ENCODE results near the gene RPS6KA5.
"Not testable (repeated sequence)": the region's sequence is repeated elsewhere in the genome, so short reads cannot be mapped to it uniquely, and the experiment has no call there.

Gene RPS6KA5

DNA sequence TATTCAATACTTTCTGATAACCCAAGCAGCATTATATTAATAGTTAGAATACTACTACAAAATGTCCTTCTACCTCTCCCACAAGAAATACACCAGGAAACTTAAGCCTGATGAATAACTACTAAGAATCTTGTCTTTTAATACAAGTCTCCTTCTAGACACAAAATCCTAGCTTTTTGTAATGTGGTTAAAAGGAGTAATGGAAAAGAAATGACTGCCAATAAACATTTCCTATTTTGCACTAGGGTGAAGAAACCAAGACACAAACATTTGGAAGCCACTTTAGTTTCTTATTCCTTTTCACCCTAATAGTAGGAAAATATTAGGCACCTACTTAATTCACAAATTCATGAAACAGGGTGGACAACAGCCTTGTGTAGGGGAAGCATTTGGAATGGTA lies 192.9 kb downstream of the RPS6KA5 start:
- no peak for DNase-seq (ENCODE audit: low spot score)

DNA sequence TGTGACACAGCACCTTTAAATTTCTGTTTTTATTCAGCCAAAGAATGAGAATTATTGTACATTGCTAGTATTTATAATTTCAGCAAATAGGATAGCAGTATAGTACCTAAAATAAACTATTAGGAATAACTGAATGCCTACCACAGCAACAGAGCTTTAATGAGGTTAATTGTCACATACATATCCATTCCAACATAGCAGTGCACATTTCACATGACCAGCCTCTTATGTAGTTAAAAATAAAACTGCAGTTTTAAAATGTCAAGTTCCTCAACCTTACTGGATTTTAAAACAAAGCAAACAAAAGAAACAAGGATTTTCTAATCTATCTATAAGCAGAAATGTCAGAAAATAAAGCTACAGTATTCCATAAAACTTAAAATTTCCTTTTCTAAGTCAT lies 193.6 kb downstream of the RPS6KA5 start:
- DNase-seq (ENCODE audit: low spot score) = no peak

DNA sequence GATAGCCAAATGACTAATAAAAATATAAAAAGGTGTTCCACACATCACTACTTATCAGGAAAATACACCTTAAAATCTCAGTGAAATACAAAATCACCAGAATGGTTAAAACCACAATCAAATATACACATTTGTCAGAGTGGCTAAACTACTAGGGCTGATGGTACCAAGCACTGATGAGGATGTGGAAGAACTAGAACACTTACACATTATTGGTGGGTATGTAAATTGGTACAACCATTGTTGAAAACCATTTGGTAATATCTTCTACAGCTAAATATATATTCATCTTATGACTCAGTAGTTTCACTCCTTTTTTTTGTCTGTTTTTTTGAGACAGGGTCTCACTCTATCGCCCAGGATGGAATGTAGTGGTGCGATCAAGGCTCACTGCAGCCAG lies 195.7 kb downstream of the RPS6KA5 start:
- DNase-seq (ENCODE audit: low spot score) = no peak

DNA sequence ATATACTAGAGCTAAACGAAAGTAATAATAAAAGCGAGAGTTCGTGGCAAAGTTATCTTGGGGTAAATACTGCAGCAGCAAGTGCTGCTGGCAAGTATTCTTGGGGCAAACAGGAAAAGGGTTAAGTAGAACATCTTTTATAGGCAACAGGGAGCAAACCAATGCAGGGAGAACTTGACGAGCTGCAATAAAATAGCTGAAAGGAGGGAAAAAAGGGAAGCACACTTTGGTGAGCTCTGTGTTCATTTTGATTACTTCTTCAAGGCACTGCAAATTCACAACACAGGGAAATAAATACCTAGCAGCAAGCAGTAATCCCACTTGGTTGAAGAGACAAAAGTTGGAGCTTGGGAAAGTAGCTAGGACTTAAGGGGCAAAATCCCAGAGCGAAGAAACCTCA lies 201.9 kb downstream of the RPS6KA5 start:
- no peak for DNase-seq (ENCODE audit: low spot score)

DNA sequence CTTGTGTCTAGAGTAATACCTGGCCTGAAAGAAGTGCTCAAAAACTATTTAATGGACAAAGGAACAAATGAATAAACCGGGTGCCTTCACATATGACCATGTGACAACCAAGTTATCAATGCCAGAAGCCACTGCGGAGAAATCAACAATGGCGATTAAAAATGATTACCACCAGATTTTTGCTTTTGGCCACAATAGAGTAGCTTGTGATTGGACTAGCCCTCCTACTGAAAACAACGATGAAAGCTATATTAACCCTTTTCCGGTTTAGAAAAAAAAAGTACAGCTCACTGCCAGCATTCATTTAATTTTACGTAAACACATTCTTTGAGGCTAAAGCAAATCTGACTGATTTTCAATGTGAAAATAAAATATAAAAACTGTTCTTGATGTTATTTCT lies 202.6 kb downstream of the RPS6KA5 start:
- no peak for DNase-seq (ENCODE audit: low spot score)

DNA sequence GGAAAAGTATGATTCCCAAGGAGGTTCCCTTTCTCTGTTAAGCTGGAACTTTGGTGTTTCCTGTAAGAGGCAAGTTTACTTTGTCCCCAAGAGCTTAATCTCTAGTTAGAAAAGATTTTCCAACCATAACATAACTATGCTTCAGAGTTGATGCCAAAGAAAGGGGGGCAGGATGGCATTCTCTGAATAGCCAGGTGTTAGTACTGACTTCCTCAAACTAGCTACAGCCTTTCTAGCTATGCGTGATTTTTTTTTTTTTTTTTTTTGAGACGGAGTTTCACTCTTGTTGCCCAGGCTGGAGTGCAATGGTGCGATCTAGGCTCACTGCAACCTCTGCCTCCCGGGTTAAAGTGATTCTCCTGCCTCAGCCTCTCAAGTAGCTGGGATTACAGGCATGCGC lies 204.3 kb downstream of the RPS6KA5 start:
- not testable (repeated sequence) for DNase-seq (ENCODE audit: low spot score)

DNA sequence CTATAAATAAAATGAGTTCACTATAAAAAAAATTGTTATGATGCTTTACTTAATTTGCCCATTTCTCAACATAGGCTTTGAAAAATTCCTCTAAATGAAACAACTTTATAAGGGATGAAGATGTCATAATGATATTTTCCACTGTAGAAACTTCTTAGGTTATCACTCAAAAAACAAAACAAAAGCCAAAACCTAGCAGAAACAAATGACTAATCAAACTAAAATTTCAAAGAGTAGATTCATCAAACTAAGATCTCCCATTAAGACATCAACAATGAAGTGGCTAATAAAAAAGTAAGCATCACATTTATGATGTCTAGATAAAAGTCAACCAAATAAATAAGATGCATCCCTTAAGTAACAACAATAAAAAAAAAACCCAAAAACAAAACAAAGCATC lies 207.3 kb downstream of the RPS6KA5 start:
- DNase-seq (ENCODE audit: low spot score) = no peak

DNA sequence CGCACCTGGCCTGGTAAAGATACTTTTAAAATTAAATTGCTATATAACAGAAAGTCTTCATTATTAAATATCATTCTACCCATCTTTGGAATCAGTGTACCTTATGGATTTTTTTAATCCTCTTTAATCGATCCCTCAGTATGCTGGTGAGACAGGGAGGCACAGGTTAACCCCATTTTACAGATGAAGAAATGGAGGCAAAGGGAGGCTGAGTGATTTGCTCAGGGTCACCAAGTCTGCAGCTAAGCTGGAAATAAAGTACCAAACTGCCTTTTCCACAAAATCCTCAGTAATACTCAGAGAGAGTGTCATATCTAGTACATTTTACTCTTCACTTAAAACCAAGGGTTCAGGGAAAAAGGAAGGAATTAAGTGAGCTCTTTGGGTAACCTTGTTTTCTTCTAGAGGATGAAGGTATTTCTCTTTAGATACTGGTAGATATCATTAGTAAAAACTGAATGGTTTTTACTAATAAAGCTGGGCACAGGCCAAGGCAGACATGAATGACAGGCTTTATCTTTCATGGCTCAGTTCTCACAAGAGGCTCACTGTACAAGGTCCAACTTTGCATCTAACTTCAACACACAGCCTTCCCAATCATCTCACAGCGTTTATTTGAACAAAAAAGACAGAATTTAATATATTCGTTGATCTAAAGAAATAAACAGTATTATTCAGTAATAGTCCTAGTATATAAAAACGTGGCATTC lies 209.0 kb downstream of the RPS6KA5 start:
- DNase-seq (ENCODE audit: low spot score) = no peak

DNA sequence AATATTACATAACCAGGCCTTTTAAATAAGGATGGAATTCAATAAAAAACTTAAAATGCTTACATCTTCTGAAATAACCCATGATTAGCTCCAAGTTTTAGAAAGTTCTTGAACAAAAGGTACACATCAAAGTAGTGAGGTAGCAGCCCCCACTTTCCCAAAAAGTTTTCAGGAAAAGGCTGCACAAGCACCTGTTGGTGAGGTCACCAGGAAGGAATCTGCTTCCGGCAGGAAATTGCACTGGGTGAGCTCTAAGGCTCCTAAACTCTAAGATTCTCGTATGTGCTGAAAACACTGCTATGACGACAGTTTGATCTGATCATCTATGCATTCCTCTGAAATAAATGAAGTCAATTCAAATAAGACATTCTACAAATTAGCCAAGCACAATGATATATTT lies 210.0 kb downstream of the RPS6KA5 start:
- DNase-seq (ENCODE audit: low spot score) = peak; percentile 89

DNA sequence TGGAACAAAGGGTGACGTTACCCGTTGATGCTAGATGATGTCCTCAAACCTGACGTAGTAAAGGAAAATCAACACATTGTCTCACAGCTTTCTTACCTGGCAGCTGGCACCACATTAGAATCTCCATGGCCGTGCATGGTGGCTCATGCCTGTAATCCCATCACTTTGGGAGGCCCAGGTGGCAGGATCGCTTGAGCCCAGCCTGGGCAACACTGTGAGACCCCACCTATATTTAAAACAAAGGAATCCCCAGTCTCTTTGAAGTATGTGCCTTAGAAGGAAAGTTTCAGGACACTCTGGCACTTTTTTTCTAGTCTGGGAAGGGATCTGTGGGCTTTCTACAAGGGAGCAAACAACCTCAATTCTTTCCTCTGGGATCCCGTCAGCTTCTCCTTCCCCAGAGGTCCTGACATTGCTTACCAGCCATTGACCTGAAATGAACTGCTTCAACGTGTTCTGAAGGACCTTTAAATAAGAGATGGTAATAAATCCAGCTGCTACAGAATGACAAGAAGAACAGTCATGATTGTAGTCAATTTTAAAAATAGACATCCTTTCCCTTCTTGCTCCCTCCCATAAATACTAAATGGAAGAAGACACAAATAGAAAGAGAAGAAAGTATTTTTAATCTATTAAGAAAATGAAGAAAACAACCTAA lies 210.5 kb downstream of the RPS6KA5 start:
- peak; percentile 30 for DNase-seq (ENCODE audit: low spot score)

DNA sequence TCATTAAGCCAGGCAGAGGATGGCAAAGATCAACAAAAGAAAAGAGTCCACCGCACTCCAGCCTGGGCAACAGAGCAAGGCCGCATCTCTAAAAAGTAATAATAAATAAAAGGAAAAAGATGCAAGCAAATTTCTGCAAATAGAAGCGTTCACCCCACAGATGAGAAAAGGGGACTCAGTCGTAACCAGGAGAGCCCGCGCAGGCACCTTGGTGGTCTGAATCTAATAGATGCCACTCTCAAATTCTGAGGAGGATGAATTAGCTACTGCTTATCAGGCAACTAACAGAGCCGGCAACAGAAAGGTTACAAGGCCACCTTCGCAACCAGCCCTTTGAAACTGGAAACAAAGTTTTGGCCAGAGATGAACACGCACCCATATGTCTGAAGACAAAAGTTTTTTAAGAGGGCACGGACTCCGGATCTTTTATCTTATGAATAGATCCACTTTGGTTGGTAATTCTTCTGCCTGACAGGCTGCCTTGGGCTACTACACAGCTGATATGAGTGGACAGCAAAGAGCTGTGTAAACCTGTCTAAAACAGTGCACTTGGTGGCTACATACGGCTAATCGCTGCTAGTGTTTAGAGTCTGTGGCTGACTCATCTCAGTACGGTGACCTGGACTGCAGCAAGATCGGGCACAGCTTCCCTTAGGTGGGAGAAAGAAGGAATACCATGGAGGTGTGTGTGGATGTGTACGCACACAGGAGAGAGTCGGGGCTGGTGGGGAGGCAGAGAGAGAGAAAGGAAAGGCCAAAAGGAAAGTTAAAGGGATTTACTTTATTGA lies 211.3 kb downstream of the RPS6KA5 start:
- DNase-seq (ENCODE audit: low spot score) = no peak

DNA sequence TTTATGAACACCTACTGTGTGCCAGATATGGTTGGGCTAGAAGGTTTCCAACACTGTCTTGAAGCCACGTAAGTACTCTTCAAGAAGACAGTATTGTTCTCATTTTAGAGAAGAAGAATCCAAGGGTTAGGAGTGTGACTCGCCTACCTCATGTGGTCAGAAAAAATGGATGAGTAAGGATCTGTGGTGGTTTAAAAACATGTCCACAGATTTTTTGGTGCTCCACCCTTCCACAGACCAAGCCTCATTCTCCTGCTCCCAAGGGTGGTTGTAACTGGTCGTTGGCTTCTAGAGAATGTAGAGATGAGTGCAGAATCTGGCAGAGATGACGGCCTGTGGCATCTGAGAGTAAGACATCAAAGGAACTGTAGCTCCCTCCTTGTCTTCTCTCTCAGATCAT lies 213.9 kb downstream of the RPS6KA5 start:
- DNase-seq (ENCODE audit: low spot score) = no peak

DNA sequence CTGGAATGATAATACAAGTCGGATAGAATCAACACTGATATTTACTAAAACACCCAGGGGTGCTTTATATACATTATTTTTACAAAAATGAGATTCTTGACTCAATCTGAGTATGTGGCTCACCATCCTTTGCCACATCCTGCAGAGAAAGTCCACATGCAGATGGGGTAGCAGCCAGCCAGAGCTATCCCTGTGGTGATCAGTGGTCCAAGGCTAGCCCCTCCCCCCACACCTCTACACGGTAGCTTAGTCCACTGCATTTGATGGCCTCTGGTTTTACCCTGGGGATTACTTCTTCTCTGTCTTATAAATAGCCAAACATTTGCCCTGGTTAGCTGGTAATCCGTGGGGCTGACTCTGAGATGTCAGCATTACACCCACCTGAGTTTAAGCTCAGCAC lies 216.1 kb downstream of the RPS6KA5 start:
- no peak for DNase-seq (ENCODE audit: low spot score)

DNA sequence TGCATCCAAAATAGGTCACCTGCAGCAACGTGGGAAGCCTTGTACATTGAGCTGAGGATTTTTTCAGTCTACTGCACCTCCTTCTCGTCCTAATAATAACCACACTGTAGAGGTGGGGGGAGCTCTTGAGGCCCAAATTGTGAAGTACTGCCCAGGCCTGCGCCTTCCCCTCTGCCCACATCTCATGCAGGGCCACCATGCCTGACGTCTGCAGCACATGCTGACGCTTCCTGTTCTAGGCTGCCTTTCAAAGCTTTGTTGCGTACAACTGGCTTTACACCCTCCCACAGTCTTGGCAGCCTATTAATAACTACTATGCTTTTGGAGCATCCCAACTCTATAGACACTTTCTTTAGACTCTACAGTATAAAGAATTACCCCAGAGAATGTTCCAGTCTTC lies 217.7 kb downstream of the RPS6KA5 start:
- DNase-seq (ENCODE audit: low spot score) = no peak

DNA sequence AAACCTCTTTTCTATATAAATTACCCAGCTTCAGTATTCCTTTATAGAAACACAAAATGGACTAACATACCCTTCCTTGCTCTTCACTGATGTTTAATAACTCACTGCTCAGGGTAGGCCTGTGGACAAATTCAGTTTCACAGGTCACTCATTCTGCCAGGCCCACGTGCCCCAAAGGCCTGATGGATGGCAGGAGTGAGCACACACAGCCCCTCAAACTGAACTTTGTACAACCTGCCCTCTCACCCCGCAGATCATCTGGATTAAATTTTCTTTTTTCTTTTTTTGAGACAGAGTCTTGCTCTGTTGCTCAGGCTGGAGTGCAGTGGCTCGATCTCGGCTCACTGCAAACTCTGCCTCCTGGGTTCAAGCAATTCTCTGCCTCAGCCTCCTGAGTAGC lies 219.8 kb downstream of the RPS6KA5 start:
- not testable (repeated sequence) for DNase-seq (ENCODE audit: low spot score)

DNA sequence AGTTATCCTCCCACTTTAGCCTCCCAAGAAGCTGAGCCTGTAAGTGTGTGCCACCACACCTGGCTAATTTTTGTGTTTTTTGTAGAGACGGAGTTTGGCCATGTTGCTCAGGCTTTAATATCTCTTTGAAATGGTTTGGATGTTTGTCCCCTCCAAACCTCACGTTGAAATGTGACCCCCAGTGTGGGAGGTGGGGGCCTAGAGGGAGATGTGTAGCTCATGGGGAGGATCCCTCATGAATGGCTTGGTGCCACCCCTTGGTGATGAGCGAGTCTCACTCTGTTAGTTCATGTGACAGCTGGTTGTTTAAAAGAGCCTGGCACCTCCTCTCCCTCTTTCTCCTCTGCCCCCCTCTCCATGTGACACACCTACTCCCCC lies 220.6 kb downstream of the RPS6KA5 start:
- DNase-seq (ENCODE audit: low spot score) = no peak

DNA sequence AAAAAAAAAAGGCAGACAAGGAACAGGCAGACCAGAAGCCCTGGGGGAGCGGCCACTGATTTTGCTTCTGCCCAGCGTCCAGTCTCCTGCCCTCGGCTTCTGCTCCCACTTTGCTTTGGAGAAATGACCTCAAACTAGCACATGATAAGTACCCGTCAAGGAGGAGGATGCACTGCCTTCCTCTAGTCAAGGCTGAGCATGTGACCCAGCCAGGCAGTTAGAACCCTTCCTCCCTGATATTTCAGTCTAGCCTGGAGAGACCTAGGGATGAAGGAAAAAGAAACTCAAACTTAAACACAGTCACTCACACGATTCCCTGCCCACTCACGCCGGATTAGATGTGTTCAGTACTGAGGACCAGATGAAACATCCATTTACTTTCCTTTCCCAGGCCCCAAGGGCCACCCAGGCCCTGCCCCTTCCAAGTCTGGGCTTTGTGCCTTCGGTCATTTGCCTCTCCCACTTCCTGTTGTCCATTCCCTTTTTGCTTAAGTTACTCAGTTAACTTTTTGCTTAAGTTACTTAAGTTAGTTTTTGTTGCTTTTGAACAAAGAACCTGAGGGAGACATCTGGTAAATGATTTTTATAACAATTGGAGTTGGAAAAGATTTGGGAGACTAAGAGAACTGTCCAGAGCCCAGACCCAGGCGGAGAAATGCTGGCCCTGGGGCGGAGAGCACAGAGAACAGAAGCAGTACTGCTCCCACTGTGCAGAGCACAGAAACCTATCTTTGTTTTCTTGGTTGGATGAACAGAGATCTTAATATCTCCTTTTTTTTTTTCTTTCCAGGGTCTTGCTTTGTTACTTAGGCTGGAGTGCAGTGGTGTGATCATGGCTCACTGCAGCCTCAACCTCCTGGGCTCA lies 221.2 kb downstream of the RPS6KA5 start:
- DNase-seq (ENCODE audit: low spot score) = no peak

DNA sequence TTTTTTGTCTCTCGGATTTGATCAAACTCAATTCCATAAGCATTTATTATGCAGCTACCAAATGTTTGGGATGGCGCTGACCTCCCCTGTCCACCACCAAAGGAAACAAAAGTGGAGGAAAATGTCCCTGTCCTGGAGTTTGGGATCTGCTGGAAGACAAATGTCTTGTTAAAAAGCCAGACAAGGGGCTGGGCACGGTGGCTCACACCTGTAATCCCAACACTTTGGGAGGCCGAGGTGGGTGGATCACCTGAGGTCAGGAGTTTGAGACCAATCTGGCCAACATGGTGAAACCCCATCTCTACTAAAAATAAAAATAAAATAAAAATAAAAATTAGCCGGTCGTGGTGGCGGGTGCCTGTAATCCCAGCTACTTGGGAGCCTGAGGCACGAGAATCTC lies 221.9 kb downstream of the RPS6KA5 start:
- DNase-seq (ENCODE audit: low spot score) = not testable (repeated sequence)

DNA sequence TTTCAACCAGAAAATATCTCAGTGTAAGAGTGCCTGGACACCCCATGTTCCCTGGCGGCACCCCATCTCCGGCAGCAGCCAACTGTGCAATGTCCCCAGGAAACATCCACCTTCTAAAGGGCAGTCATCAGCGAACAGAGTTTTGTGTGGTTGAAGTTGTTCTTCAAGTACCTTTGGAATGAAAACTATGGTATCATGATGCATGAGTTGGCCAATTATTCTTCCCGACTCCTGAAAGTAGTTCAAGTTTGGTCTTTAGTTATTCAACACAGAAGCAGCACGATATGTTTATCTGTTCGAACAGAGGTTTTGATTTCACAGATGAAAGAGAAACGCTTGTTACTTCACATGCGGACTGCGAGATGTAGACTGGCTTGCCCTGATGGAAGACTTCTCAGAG lies 223.1 kb downstream of the RPS6KA5 start:
- DNase-seq (ENCODE audit: low spot score) = no peak

DNA sequence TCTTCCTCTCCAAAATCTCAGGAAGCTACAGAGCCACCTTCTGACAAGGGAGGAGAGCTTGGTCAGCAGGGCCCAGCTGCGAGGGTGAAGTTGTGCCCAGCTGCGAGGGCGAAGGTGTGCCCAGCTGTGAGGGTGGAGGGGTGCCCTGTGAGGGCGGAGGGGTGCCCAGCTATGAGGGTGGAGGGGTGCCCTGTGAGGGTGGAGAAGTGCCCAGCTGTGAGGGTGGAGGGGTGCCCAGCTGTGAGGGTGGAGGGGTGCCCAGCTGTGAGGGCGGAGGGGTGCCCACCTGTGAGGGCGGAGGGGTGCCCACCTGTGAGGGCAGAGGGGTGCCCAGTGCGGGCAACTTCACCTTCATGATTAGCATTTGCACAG lies 223.8 kb downstream of the RPS6KA5 start:
- DNase-seq (ENCODE audit: low spot score) = no peak

DNA sequence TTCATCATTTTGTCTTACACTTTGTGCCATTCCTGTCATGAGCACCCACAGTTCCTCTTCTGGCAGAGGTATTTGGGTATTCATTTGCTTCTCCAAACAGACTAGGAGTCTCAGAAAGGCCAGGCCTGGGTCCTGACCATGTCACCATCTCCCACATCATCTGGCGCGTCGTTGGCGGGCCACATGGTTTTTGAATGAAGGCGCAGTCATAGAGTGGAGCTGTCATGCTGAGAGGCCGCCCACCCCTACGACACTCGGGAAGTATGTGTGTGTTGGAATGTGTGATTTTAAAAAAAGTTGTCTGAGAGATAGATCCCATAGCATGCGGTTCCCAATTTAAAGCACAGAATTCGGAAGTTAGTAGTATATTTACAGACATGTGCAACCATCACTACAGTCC lies 228.6 kb downstream of the RPS6KA5 start:
- DNase-seq (ENCODE audit: low spot score) = no peak

DNA sequence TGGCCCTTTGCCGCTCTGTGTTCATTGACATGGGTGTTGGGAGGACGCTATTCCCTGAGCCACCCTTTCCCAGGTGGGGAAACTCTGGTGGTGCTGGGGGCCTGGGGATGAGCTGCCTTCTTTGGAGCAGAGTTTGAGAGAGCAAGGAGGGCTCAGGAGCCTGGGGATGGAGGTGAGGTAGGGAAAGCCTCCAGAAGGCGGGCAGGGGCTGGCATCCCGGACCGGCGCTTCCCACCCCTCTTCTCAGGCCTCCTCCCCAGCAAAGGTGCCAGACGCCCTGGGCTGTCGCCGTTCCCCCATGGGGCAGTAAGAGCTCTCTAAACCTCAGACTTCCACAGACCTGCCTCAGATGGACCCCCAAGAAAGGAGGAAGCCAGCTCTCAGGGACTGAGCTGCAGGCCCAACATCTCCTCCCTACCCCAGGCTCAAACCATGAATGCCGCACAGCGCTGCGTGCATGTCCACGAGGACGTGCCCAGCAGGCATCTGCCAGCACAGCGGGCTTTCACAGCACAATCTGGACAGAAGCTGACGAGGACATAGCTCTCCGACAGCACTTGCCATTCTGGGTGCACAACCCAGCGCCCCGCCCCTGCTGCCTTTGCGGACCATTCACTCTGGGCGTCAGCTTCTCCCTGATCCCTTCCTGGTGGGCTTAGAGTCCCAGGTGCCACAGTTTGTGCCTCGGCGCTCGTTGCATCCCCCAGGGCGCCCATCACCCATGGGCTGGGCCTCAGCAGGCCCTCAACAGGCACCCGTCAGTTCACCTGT lies 229.3 kb downstream of the RPS6KA5 start:
- DNase-seq (ENCODE audit: low spot score) = no peak

Measured in kidney capillary endothelial cell (primary cell).